Neutrophil (primary cell): ENCODE data around the gene STAM2.
"Not testable (repeated sequence)": the region's sequence is repeated elsewhere in the genome, so short reads cannot be mapped to it uniquely, and the experiment has no call there.

Experiments
- H3K27ac ChIP-seq: fragments of 200-600 bp; sonication (generic); 2 replicates; pipeline ENCODE4 v1.5.1; 2016; ENCODE audit warnings: mild to moderate bottlenecking, moderate library complexity
- H3K27me3 ChIP-seq: fragments of 200-600 bp; sonication (generic); 2 replicates; pipeline ENCODE4 v1.6.0; 2016; ENCODE audit warnings: mild to moderate bottlenecking
- H3K36me3 ChIP-seq: fragments of 200-600 bp; sonication (generic); 2 replicates; pipeline ENCODE4 v1.5.1; 2017
- H3K4me1 ChIP-seq, 2 experiments: fragments of 200-600 bp in 1 of 2; sonication (generic) in 1 of 2; 1 replicate in 1 of 2; 2 replicates in 1 of 2; pipeline versions ENCODE4 v1.5.1 to v1.6.1; 2013 to 2016; ENCODE audit warnings: low read depth in 1 of 2, low read length in 1 of 2, mild to moderate bottlenecking in 1 of 2, moderate library complexity in 1 of 2; ENCODE audit not compliant: control insufficient read depth in 1 of 2, insufficient read depth in 1 of 2
- H3K4me3 ChIP-seq, 2 experiments: fragments of 200-600 bp in 1 of 2; sonication (generic) in 1 of 2; 1 replicate in 1 of 2; 2 replicates in 1 of 2; pipeline ENCODE4 v1.5.1; 2013 to 2016; ENCODE audit warnings: low read depth in 1 of 2, low read length in 1 of 2, mild to moderate bottlenecking in 1 of 2, moderate library complexity in 1 of 2
- H3K9me3 ChIP-seq: fragments of 200-600 bp; sonication (generic); 2 replicates; pipeline ENCODE4 v1.5.1; 2016
- CTCF ChIP-seq: fragments of 200-600 bp; sonication (generic); IDR thresholded peaks from 2 replicates; pipeline ENCODE4 v1.5.1; 2016; ENCODE audit warnings: antibody characterized with exemption

STAM2 gene

GRCh38 chr2:152161598-152161997 lies 14.0 kb downstream of the STAM2 start:
- H3K36me3 ChIP-seq, result no peaks in the 10 kb centered on the region
- no peak overlapping the region for H3K27ac ChIP-seq
- no peak overlapping the region for H3K4me3 ChIP-seq
- no peaks in the 10 kb centered on the region for H3K9me3 ChIP-seq
- no peaks in the 10 kb centered on the region for H3K27me3 ChIP-seq
- no peaks in the 10 kb centered on the region for H3K4me1 ChIP-seq
- no peak for TF ChIP-seq CTCF

GRCh38 chr2:152160378-152160777 lies 15.2 kb downstream of the STAM2 start:
- not testable (repeated sequence) for H3K36me3 ChIP-seq, H3K27me3 ChIP-seq, H3K4me1 ChIP-seq, H3K9me3 ChIP-seq, H3K27ac ChIP-seq, H3K4me3 ChIP-seq

GRCh38 chr2:152157253-152157652 lies 18.3 kb downstream of the STAM2 start:
- no peak overlapping the region for H3K4me3 ChIP-seq
- H3K4me1 ChIP-seq, result no peaks in the 10 kb centered on the region
- no peak overlapping the region for H3K27ac ChIP-seq
- no peaks in the 10 kb centered on the region for H3K27me3 ChIP-seq
- no peaks in the 10 kb centered on the region for H3K36me3 ChIP-seq
- no peak for TF ChIP-seq CTCF
- H3K9me3 ChIP-seq, result no peaks in the 10 kb centered on the region

- no peaks in the 10 kb centered on the region for H3K36me3 ChIP-seq
- no peaks in the 10 kb centered on the region for H3K9me3 ChIP-seq
- H3K4me1 ChIP-seq, result no peaks in the 10 kb centered on the region
- H3K27me3 ChIP-seq, result no peaks in the 10 kb centered on the region
- no peak overlapping the region for H3K4me3 ChIP-seq
- H3K27ac ChIP-seq, result no peak overlapping the region
- no peak for TF ChIP-seq CTCF
These were observed 20.4 kb downstream of the STAM2 start for GRCh38 chr2:152155209-152155608.

- TF ChIP-seq CTCF, result no peak
- no peaks in the 10 kb centered on the region for H3K27me3 ChIP-seq
- H3K9me3 ChIP-seq, result no peaks in the 10 kb centered on the region
- no peak overlapping the region for H3K4me3 ChIP-seq
- H3K4me1 ChIP-seq, result no peaks in the 10 kb centered on the region
- peaks cover 6% of the 10 kb centered on the region for H3K36me3 ChIP-seq
- no peak overlapping the region for H3K27ac ChIP-seq
These were observed 21.1 kb downstream of the STAM2 start for GRCh38 chr2:152154462-152154861.

GRCh38 chr2:152134488-152135280 lies 40.9 kb downstream of the STAM2 start:
- H3K4me3 ChIP-seq, result no peak overlapping the region
- no peak overlapping the region for H3K27ac ChIP-seq
- peaks cover 23% of the 10 kb centered on the region for H3K36me3 ChIP-seq
- no peaks in the 10 kb centered on the region for H3K27me3 ChIP-seq
- no peaks in the 10 kb centered on the region for H3K9me3 ChIP-seq
- TF ChIP-seq CTCF, result no peak
- H3K4me1 ChIP-seq, result no peaks in the 10 kb centered on the region
